Fibroblast of lung (primary cell): ENCODE results near the gene NR1D2.

Source experiments
- EZH2 ChIP-seq: IDR thresholded peaks from 2 replicates; pipeline ENCODE4 v1.5.1; 2012; ENCODE audit warnings: low read length, control low read depth, mild to moderate bottlenecking; ENCODE audit errors: missing control alignments
- TF ChIP-seq, protein P1 (sequence below), 2 donors: IDR thresholded peaks in 1 of 2; conservative IDR thresholded peaks in 1 of 2; 1 replicate in 1 of 2; 2 replicates in 1 of 2; pipeline ENCODE4 v1.5.1; 2011 to 2012; ENCODE audit warnings: low read length in 2 of 2, control low read depth in 1 of 2, inconsistent platforms in 1 of 2, low read depth in 1 of 2, mild to moderate bottlenecking in 1 of 2

- TF ChIP-seq, protein P1, sequence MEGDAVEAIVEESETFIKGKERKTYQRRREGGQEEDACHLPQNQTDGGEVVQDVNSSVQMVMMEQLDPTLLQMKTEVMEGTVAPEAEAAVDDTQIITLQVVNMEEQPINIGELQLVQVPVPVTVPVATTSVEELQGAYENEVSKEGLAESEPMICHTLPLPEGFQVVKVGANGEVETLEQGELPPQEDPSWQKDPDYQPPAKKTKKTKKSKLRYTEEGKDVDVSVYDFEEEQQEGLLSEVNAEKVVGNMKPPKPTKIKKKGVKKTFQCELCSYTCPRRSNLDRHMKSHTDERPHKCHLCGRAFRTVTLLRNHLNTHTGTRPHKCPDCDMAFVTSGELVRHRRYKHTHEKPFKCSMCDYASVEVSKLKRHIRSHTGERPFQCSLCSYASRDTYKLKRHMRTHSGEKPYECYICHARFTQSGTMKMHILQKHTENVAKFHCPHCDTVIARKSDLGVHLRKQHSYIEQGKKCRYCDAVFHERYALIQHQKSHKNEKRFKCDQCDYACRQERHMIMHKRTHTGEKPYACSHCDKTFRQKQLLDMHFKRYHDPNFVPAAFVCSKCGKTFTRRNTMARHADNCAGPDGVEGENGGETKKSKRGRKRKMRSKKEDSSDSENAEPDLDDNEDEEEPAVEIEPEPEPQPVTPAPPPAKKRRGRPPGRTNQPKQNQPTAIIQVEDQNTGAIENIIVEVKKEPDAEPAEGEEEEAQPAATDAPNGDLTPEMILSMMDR (conservative IDR thresholded peaks at IDR 0.05 in 1 of 2, IDR thresholded peaks at IDR 0.05 in 1 of 2; ENCODE audit: low read depth in 1 of 2, low read length in 2 of 2): no peak
- TF ChIP-seq EZH2: no peak
Observed at GRCh38 chr3:23961913-23962312, 16.8 kb downstream of the NR1D2 start.
